GM12873 (cell line): ENCODE results near the gene OGDH.

ENCODE experiments used
- TF ChIP-seq, protein P1 (sequence below): IDR thresholded peaks from 2 replicates; pipeline ENCODE4 v1.5.1; 2012; ENCODE audit warnings: low read depth, mild to moderate bottlenecking, moderate library complexity, low read length, control low read depth; ENCODE audit not compliant: insufficient read depth; ENCODE audit errors: missing control alignments

Gene OGDH

DNA sequence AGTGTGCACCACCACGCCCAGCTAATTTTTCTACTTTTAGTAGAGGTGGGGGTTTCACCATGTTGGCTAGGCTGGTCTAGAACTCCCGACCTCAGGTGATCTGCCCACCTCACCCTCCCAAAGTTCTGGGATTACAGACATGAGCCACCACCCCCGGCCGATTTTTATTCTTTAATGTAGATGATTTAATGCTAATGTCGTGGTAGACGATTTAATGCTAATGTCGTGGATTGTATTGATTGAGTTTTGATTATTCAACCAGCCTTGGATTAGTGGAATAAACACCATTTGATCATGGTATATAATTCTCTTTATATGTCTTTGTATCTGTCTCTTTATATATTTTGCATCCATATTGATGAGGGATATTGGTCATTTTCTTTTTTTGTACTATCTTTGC, 52.6 kb downstream of the OGDH start:
- TF ChIP-seq, protein P1, sequence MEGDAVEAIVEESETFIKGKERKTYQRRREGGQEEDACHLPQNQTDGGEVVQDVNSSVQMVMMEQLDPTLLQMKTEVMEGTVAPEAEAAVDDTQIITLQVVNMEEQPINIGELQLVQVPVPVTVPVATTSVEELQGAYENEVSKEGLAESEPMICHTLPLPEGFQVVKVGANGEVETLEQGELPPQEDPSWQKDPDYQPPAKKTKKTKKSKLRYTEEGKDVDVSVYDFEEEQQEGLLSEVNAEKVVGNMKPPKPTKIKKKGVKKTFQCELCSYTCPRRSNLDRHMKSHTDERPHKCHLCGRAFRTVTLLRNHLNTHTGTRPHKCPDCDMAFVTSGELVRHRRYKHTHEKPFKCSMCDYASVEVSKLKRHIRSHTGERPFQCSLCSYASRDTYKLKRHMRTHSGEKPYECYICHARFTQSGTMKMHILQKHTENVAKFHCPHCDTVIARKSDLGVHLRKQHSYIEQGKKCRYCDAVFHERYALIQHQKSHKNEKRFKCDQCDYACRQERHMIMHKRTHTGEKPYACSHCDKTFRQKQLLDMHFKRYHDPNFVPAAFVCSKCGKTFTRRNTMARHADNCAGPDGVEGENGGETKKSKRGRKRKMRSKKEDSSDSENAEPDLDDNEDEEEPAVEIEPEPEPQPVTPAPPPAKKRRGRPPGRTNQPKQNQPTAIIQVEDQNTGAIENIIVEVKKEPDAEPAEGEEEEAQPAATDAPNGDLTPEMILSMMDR = no peak

DNA sequence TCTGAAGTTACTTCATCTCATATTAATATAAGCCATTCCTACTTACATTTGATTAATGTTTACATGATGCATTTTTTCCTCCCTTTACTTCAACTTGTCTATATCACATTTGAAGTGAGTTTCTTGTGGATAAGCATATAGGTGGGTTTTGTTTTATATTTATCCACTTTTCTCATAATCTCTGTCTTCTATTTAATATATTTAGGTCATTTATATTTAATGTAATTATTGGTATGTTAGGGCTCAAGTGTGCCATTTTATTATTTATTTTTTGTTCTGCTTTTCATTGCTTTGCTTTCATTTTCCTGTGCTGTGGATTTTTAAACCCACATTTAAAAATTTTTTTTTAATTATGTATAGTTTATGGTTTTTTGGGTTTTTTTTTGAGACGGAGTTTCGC, 54.8 kb downstream of the OGDH start:
- TF ChIP-seq, protein P1 = no peak

- TF ChIP-seq, protein P1 = no peak
These were observed 58.5 kb downstream of the OGDH start for GRCh38 chr7:44664780-44665461.

DNA sequence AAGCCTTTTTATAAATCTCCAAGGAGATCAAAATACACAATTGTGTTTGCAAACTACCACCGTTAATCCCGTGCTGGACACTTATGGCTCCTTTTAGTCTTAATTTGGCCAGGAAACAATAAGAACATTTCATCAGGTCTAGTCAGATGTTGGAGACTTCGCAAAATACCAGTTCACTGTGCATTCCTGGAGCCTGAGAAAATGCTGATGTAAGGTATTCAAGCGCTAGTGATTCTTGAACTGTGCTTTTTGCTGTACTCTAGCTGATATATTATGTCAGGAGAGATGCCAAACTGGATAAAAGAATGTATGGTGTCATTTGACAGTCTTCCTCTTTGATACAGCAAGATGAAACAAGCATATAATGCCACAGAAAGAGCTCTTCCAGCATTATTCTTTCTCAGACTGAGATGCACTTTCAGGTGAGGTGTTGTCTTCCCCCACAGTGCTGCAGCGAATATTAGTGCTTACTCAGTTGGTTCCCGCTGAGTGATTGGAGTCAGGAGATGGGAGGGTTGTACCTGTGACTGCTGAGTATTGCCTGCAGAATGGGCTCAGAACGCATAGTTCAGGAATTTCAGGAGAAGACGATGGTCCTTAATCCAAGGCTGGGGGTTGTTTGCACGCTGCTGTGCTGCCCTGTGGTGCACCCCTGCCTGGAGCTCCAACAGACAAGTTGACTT, 59.2 kb downstream of the OGDH start:
- TF ChIP-seq, protein P1 = no peak

DNA sequence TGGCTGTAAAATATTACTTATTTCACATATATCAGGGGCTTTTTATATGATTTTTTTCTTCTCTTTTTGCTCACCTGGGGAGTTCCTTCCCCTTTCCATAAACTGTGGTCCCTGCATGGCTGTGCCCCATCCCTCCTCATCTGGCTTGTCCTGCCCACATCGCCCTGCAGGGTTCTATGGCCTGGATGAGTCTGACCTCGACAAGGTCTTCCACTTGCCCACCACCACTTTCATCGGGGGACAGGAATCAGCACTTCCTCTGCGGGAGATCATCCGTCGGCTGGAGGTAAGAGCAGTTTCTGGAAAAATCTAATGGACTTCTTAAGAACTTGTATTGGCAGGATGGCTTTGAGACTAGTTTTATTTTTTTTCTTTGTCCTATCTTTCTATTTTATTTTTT, 60.1 kb downstream of the OGDH start:
- TF ChIP-seq, protein P1 = no peak

DNA sequence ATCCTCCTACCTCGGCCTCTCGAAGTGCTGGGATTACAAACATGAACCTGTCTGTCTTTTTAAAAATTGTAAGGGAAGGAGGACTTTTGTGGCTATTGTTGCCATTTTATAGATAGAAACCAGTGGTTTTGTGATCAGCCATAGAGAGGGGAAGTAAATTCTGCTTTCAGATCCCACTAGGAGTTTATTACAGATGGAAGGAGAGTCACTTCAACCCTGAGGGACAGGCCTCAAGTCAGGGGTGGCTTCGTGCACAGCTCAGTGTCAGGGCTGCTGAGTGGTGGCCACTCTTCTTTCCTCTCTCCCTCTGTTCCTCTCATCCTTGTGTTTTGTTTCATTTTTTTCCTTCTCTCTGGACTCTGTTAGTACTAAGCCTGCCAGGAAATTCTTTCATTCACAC, 60.8 kb downstream of the OGDH start:
- TF ChIP-seq, protein P1 = no peak

DNA sequence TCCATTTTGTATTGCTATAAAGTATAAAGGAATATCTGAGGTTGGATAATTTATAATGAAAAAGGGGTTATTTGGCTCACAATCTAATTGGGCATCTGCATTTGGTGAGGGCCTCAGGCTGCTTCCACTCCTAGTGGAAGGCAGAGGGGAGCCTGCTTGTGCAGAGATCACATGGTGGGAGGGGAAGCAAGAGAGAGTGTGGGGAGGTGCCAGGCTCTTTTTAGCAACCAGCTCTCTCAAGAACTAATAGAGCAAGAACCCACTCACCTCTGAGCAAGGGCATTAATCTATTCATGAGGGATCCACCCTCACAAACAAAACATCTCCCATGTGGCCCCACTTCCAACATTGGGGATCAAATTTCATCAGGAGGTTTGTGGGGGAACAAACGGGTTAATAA, 64.6 kb downstream of the OGDH start:
- TF ChIP-seq, protein P1 = no peak
